Transverse colon (tissue), 3 donors: Measurements from ENCODE around the gene ARHGAP45.

ENCODE experiments used
- CTCF ChIP-seq, 5 experiments: fragments of 200-600 bp in 3 of 5; fragments of 450-650 bp in 2 of 5; sonication (generic) in 3 of 5; IDR thresholded peaks; 1 replicate in 2 of 5; 2 replicates in 3 of 5; pipeline ENCODE4 v1.5.1; 2016 to 2017; ENCODE audit warnings: antibody characterized with exemption in 5 of 5, inconsistent platforms in 3 of 5, mild to moderate bottlenecking in 2 of 5, moderate library complexity in 1 of 5
- EP300 ChIP-seq: sonication (generic); formaldehyde crosslinking; IDR thresholded peaks from one replicate; pipeline ENCODE4 v1.6.1; 2017; ENCODE audit warnings: antibody characterized with exemption, low read depth
- POLR2A ChIP-seq: fragments of 450-650 bp; IDR thresholded peaks from one replicate; pipeline ENCODE4 v1.6.1; 2016; ENCODE audit warnings: antibody characterized with exemption, mild to moderate bottlenecking, moderate library complexity

GRCh38 chr19:1072371-1073015 is 5.5 kb downstream of the ARHGAP45 start:
- TF ChIP-seq CTCF (IDR thresholded peaks at IDR 0.05) (no peak), POLR2A (no peak), EP300 (no peak)
